Measurements from ENCODE around the gene PROCA1. TPM values are rescaled to one million over a fixed set of nuclear protein-coding genes. Genes with fewer than 3 reads are reported as not detected.
"Not testable (repeated sequence)": the region's sequence is repeated elsewhere in the genome, so short reads cannot be mapped to it uniquely, and the experiment has no call there.

PROCA1 gene
- total and polyA plus RNA-seq, 2 experiments from 2014 or later = 1.1 to 3.9 TPM

DNA sequence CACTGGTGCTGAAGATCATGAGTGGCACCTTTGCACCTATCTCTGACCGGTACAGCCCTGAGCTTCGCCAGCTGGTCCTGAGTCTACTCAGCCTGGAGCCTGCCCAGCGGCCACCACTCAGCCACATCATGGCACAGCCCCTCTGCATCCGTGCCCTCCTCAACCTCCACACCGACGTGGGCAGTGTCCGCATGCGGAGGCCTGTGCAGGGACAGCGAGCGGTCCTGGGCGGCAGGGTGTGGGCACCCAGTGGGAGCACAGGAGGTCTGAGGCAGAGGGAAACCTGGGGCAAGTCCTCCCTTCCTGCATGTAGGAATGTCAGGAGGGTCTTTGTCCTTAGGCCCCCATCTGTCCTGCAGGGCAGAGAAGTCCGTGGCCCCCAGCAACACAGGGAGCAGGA lies 25.6 kb upstream of the PROCA1 start:
- no peak overlapping the region for H3K4me2 ChIP-seq
- peaks cover under 1% of the 10 kb centered on the region for H3K79me2 ChIP-seq
- H3K27ac ChIP-seq = no peak overlapping the region
- H3K4me3 ChIP-seq = no peak overlapping the region
- H3K9me2 ChIP-seq (replicated peaks; ENCODE audit: insufficient read depth) = no peaks in the 10 kb centered on the region
- H4K20me1 ChIP-seq (ENCODE audit: insufficient read depth, poor library complexity, severe bottlenecking) = no peaks in the 10 kb centered on the region
- no peaks in the 10 kb centered on the region for H3K27me3 ChIP-seq
- H3K4me1 ChIP-seq (ENCODE audit: insufficient read depth) = peaks cover 4% of the 10 kb centered on the region
- DNase-seq (ENCODE audit: low spot score) = no peak
- TF ChIP-seq EZH2 (IDR thresholded peaks at IDR 0.05; ENCODE audit: borderline replicate concordance) (no peak), EZH2phosphoT487 (IDR thresholded peaks at IDR 0.05; ENCODE audit: low read depth, severe bottlenecking, unreplicated experiment) (no peak)
- TF ChIP-seq, protein P1, sequence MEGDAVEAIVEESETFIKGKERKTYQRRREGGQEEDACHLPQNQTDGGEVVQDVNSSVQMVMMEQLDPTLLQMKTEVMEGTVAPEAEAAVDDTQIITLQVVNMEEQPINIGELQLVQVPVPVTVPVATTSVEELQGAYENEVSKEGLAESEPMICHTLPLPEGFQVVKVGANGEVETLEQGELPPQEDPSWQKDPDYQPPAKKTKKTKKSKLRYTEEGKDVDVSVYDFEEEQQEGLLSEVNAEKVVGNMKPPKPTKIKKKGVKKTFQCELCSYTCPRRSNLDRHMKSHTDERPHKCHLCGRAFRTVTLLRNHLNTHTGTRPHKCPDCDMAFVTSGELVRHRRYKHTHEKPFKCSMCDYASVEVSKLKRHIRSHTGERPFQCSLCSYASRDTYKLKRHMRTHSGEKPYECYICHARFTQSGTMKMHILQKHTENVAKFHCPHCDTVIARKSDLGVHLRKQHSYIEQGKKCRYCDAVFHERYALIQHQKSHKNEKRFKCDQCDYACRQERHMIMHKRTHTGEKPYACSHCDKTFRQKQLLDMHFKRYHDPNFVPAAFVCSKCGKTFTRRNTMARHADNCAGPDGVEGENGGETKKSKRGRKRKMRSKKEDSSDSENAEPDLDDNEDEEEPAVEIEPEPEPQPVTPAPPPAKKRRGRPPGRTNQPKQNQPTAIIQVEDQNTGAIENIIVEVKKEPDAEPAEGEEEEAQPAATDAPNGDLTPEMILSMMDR (IDR thresholded peaks at IDR 0.05; ENCODE audit: poor library complexity) = no peak
- no peaks in the 10 kb centered on the region for H3K36me3 ChIP-seq (replicated peaks; ENCODE audit: insufficient read depth, low read depth)
- 98% methylated on average over 12 of the region's 12 CpGs for WGBS (ENCODE audit: low lambda C conversion rate, missing lambda C conversion rate)
- no peaks in the 10 kb centered on the region for H3K9me3 ChIP-seq (ENCODE audit: low read depth)
- H2AFZ ChIP-seq = no peak overlapping the region

DNA sequence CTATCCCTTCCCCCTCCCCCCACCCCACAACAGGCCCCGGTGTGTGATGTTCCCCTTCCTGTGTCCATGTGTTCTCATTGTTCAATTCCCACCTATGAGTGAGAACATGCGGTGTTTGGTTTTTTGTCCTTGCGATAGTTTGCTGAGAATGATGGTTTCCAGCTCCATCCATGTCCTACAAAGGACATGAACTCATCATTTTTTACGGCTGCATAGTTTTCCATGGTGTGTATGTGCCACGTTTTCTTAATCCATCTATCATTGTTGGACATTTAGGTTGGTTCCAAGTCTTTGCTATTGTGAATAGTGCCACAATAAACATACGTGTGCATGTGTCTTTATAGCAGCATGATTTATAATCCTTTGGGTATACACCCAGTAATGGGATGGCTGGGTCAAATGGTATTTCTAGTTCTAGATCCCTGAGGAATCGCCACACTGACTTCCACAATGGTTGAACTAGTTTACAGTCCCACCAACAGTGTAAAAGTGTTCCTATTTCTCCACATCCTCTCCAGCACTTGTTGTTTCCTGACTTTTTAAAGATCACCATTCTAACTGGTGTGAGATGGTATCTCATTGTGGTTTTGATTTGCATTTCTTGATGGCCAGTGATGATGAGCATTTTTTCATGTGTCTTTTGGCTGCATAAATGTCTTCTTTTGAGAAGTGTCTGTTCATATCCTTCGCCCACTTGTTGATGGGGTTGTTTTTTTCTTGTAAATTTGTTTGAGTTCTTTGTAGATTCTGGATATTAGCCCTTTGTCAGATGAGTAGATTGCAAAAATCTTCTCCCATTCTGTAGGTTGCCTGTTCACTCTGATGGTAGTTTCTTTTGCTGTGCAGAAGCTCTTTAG lies 24.5 kb upstream of the PROCA1 start:
- not testable (repeated sequence) for DNase-seq (ENCODE audit: low spot score); H3K9me3 ChIP-seq (ENCODE audit: low read depth); H3K4me1 ChIP-seq (ENCODE audit: insufficient read depth); H3K4me3 ChIP-seq; H3K4me2 ChIP-seq; H3K9me2 ChIP-seq (replicated peaks; ENCODE audit: insufficient read depth); H3K27me3 ChIP-seq; H3K36me3 ChIP-seq (replicated peaks; ENCODE audit: insufficient read depth, low read depth); H4K20me1 ChIP-seq (ENCODE audit: insufficient read depth, poor library complexity, severe bottlenecking); H2AFZ ChIP-seq; H3K79me2 ChIP-seq; H3K27ac ChIP-seq
- WGBS (ENCODE audit: low lambda C conversion rate, missing lambda C conversion rate) = 89% methylated on average over 6 of the region's 8 CpGs

DNA sequence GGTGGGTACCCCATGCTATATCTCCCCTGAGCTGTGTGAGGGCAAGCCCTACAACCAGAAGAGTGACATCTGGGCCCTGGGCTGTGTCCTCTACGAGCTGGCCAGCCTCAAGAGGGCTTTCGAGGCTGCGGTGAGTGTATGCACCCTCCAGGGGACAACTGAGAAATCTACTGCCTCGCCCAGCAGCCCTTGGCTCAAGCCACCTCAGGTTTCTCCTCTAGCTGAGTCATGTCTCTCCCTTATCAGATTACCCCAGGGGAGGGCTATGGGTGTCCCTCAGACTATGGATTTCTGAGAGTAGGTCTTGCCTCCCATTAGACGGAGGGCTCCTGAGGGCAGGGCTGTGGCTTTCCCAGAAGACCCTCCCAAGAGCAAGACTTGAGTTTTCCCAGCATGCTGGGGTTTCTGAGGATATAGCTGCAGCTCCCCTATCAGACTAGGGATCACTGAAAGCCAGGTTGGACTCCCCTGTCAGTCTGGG lies 23.6 kb upstream of the PROCA1 start:
- H3K9me2 ChIP-seq (replicated peaks; ENCODE audit: insufficient read depth) = no peaks in the 10 kb centered on the region
- TF ChIP-seq EZH2 (IDR thresholded peaks at IDR 0.05; ENCODE audit: borderline replicate concordance) (no peak), EZH2phosphoT487 (IDR thresholded peaks at IDR 0.05; ENCODE audit: low read depth, severe bottlenecking, unreplicated experiment) (no peak)
- TF ChIP-seq, protein P1 (IDR thresholded peaks at IDR 0.05; ENCODE audit: poor library complexity) = no peak
- no peak overlapping the region for H3K27ac ChIP-seq
- no peaks in the 10 kb centered on the region for H3K27me3 ChIP-seq
- H3K4me2 ChIP-seq = no peak overlapping the region
- H3K36me3 ChIP-seq (replicated peaks; ENCODE audit: insufficient read depth, low read depth) = no peaks in the 10 kb centered on the region
- H3K4me3 ChIP-seq = no peak overlapping the region
- H4K20me1 ChIP-seq (ENCODE audit: insufficient read depth, poor library complexity, severe bottlenecking) = no peaks in the 10 kb centered on the region
- no peak overlapping the region for H2AFZ ChIP-seq
- no peak for DNase-seq (ENCODE audit: low spot score)
- WGBS (ENCODE audit: low lambda C conversion rate, missing lambda C conversion rate) = 68% methylated on average over 5 of the region's 5 CpGs
- no peaks in the 10 kb centered on the region for H3K9me3 ChIP-seq (ENCODE audit: low read depth)
- no peaks in the 10 kb centered on the region for H3K79me2 ChIP-seq
- no peaks in the 10 kb centered on the region for H3K4me1 ChIP-seq (ENCODE audit: insufficient read depth)

DNA sequence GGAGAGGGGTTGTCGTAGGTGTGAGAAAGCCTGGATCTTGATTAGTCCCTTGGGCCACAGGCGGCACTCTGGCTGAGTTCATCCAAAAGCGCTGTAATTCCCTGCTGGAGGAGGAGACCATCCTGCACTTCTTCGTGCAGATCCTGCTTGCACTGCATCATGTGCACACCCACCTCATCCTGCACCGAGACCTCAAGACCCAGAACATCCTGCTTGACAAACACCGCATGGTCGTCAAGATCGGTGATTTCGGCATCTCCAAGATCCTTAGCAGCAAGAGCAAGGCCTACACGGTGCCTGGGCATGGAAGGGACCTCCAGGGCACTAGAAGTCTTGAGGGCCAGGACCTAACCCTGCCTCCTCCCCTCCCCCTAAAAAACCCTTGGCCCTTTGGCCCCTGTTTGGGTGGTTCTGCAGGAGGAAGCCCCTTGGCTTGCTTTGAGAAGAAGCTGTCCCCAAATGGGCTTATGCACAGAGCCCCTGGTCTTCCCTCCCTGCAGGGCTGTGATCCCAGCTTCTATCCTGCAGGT lies 23.1 kb upstream of the PROCA1 start:
- Histone ChIP-seq H2AFZ (no peak overlapping the region), H4K20me1 (ENCODE audit: insufficient read depth, poor library complexity, severe bottlenecking) (no peaks in the 10 kb centered on the region), H3K9me2 (replicated peaks; ENCODE audit: insufficient read depth) (no peaks in the 10 kb centered on the region), H3K4me3 (no peak overlapping the region), H3K4me2 (no peak overlapping the region), H3K4me1 (ENCODE audit: insufficient read depth) (no peaks in the 10 kb centered on the region), H3K9me3 (ENCODE audit: low read depth) (no peaks in the 10 kb centered on the region), H3K79me2 (no peaks in the 10 kb centered on the region), H3K27ac (no peak overlapping the region), H3K27me3 (no peaks in the 10 kb centered on the region), H3K36me3 (replicated peaks; ENCODE audit: insufficient read depth, low read depth) (no peaks in the 10 kb centered on the region)
- DNase-seq (ENCODE audit: low spot score) = no peak
- WGBS (ENCODE audit: low lambda C conversion rate, missing lambda C conversion rate) = 95% methylated on average over 10 of the region's 10 CpGs
- TF ChIP-seq, protein P1 (IDR thresholded peaks at IDR 0.05; ENCODE audit: poor library complexity) = no peak
- no peak for TF ChIP-seq EZH2phosphoT487 (IDR thresholded peaks at IDR 0.05; ENCODE audit: low read depth, severe bottlenecking, unreplicated experiment)
- no peak for TF ChIP-seq EZH2 (IDR thresholded peaks at IDR 0.05; ENCODE audit: borderline replicate concordance)

Data from hepatocyte (in vitro differentiated cells).